Uterus (tissue), 4 donors: ENCODE data around the gene PALD1. TPM values are rescaled to one million over a fixed set of nuclear protein-coding genes. Genes with fewer than 3 reads are reported as not detected.
A peak's percentile ranks its signal among the peaks of the same experiment; 100 is the strongest.

Experiments used
- DNase-seq, 2 donors: peaks; one replicate each; pipeline ENCODE4 v3.0.0-alpha.2; 2019 to 2020
- H3K27ac ChIP-seq, 2 donors: fragments of 200-600 bp; sonication (generic); 1 replicate in 1 of 2; 2 replicates in 1 of 2; pipeline ENCODE4 v1.5.1; 2016 to 2018
- H3K27me3 ChIP-seq, 2 donors: fragments of 200-600 bp; sonication (generic); one replicate each; pipeline ENCODE4 v1.5.1; 2018 to 2019; ENCODE audit warnings: control low read depth in 1 of 2
- H3K36me3 ChIP-seq, 2 donors: fragments of 200-600 bp; sonication (generic); one replicate each; pipeline ENCODE4 v1.5.1; 2019; ENCODE audit warnings: control low read depth in 1 of 2
- H3K4me1 ChIP-seq, 2 donors: fragments of 200-600 bp; sonication (generic); one replicate each; pipeline ENCODE4 v1.5.1; 2018 to 2019; ENCODE audit warnings: control low read depth in 1 of 2
- H3K4me3 ChIP-seq, 2 donors: fragments of 200-600 bp; sonication (generic); 1 replicate in 1 of 2; 2 replicates in 1 of 2; pipeline ENCODE4 v1.5.1; 2018 to 2019; ENCODE audit warnings: mild to moderate bottlenecking in 1 of 2
- H3K9me3 ChIP-seq, 2 donors: fragments of 200-600 bp; sonication (generic); one replicate each; pipeline ENCODE4 v1.5.1; 2019; ENCODE audit warnings: control low read depth in 1 of 2
- POLR2A ChIP-seq, 2 donors: fragments of 450-650 bp; IDR thresholded peaks; one replicate each; pipeline ENCODE4 v1.6.1; 2016; ENCODE audit warnings: antibody characterized with exemption in 2 of 2, mild to moderate bottlenecking in 1 of 2, moderate library complexity in 1 of 2
- intact Hi-C: fragments of 100-400 bp; cut with DNase I; formaldehyde crosslinking; loops from one replicate; pipeline ENCODE4 v1.15.1; 2023; ENCODE audit warnings: low total_unique reads
- total RNA-seq, 4 donors: library from RNA; depleted of rRNA in 3 of 4; stranded (reverse); fragments of >200 nt in 3 of 4; gene quantifications; one replicate each; pipeline versions ENCODE4 v1.1.0 to v1.2.4, GENCODE V29; 2014 to 2023
- TF ChIP-seq, protein P1 (sequence below), 4 experiments: fragments of 200-600 bp in 2 of 4; fragments of 450-650 bp in 2 of 4; sonication (generic) in 2 of 4; IDR thresholded peaks; one replicate each; pipeline ENCODE4 v1.5.1; 2016 to 2019; ENCODE audit warnings: antibody characterized with exemption in 4 of 4, mild to moderate bottlenecking in 2 of 4, moderate library complexity in 1 of 4
- donor health status: DM: yes; HTN: yes; CAD: no.

PALD1 gene
- total RNA-seq, 4 donors from 2014 or later, result 1.8 to 21.6 (median 10.3) TPM

DNA sequence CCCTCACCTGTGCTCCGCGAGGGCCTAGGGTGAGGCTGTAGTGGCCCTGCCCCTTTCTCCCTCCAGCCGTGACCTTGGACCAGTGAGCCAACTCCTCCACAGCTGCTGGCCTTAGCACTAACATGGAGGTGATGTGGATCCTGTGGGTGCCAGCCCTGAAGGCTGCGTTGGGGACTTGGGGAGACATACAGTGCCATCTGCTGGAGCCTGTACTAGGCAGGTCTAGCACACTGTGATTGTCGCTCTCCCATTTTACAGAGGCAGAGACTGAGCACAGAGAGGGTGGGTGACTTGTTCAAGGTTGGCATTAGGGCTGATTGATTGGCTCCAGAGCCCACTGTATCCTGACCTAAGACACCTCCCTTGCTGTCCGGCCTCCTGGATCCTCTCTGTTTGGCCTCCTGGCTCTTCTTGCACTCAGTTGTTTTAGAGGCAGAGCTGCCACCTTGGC is 86.4 kb downstream of the PALD1 start:
- Histone ChIP-seq H3K27me3 (no peaks in the 10 kb centered on the region), H3K9me3 (no peaks in the 10 kb centered on the region), H3K27ac (no peak overlapping the region), H3K4me1 (no peaks in the 10 kb centered on the region), H3K36me3 (no peaks in the 10 kb centered on the region), H3K4me3 (no peak overlapping the region)
- peak in 1 of 2 donors; percentile 7 for DNase-seq
- TF ChIP-seq, protein P1, sequence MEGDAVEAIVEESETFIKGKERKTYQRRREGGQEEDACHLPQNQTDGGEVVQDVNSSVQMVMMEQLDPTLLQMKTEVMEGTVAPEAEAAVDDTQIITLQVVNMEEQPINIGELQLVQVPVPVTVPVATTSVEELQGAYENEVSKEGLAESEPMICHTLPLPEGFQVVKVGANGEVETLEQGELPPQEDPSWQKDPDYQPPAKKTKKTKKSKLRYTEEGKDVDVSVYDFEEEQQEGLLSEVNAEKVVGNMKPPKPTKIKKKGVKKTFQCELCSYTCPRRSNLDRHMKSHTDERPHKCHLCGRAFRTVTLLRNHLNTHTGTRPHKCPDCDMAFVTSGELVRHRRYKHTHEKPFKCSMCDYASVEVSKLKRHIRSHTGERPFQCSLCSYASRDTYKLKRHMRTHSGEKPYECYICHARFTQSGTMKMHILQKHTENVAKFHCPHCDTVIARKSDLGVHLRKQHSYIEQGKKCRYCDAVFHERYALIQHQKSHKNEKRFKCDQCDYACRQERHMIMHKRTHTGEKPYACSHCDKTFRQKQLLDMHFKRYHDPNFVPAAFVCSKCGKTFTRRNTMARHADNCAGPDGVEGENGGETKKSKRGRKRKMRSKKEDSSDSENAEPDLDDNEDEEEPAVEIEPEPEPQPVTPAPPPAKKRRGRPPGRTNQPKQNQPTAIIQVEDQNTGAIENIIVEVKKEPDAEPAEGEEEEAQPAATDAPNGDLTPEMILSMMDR (IDR thresholded peaks at IDR 0.05), result no peak
- no peak for TF ChIP-seq POLR2A (IDR thresholded peaks at IDR 0.05)
- intact Hi-C loops, result no loop called here

DNA sequence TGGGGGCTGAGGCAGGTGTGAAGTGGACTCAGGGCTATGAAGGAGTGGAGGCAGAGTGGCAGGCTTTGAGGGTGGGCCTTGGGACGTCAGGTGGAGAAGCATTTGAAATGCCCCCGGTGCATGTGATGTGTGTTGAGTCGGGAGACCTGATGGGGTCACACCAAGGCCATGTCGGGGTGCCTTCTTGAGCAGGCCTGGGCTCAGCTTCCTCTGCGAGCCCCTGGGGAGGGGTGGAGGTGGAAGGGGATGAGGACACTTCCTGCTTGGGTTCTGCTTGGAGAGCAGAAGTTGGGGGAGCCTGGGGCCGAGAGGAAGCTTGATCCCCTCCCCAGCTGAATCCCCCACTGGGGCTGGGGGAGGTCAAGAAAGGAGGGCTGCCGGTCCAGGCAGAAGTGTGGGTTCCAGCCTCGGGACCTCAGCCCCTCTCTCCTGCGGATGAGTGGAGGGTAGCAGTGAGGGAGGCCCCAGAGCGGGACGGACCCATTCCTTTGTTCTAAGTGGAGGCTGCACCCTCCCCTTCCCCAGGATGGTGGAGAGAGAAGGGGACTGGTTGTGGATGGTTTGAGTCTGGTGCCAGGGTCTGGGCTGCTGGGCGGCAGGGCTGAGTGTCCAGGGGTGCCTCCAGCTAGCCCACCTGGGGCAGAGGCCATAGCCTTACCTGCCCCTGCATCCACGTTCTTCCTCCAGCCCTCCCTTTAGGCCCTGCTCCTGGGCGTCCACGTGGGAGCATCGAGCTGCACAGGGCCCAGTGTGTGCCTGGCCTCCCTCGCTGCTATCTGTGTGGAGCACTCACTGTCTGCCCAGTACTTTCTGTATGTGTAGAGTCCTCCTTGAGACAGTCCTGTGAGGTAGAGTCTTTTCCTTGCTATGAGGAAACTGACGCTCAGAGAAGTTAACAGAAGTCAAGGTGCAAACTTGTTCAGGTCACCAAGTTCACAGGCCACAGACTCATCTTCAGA is 87.3 kb downstream of the PALD1 start:
- Histone ChIP-seq H3K36me3 (no peaks in the 10 kb centered on the region), H3K27me3 (no peaks in the 10 kb centered on the region), H3K9me3 (no peaks in the 10 kb centered on the region), H3K4me3 (no peak overlapping the region), H3K4me1 (no peaks in the 10 kb centered on the region), H3K27ac (no peak overlapping the region)
- TF ChIP-seq, protein P1 (IDR thresholded peaks at IDR 0.05), result no peak
- no peak for TF ChIP-seq POLR2A (IDR thresholded peaks at IDR 0.05)
- intact Hi-C loops, result no loop called here
- no peak for DNase-seq

DNA sequence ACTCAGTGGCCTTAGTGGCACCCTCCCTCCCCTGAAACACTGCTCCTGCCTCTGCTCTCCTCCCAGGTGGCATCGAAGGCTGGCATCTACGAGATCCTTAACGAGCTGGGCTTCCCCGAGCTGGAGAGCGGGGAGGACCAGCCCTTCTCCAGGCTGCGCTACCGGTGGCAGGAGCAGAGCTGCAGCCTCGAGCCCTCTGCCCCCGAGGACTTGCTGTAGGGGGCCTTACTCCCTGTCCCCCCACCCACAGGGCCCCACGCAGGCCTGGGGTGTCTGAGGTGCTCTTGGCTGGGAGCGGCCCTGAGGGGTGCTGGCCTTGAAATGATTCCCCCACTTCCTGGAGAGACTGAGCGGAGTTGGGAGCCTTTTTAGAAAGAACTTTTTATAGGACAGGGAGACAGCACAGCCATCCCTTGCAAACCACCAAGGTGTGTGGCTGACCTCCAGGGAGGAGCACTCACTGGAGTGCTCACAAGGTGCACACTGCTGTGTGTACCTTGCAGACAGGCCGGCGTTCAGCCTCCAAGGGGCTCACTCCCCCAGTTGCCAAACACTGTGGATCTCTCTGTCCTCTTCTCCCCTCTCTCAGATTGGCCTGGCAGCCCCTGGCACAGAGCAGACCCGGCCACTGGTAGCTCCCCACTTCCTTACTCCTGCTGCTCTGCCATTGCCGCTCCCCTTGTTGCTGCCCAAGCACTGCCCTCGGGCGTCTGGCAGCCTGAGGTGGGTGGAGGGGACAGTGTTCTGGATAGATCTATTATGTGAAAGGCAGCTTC is 88.1 kb downstream of the PALD1 start:
- TF ChIP-seq, protein P1 (IDR thresholded peaks at IDR 0.05), result no peak
- TF ChIP-seq POLR2A (IDR thresholded peaks at IDR 0.05), result no peak
- no peak overlapping the region for H3K27ac ChIP-seq
- H3K36me3 ChIP-seq, result no peaks in the 10 kb centered on the region
- no peaks in the 10 kb centered on the region for H3K9me3 ChIP-seq
- H3K4me3 ChIP-seq, result no peak overlapping the region
- intact Hi-C loops, result no loop called here
- no peaks in the 10 kb centered on the region for H3K4me1 ChIP-seq
- H3K27me3 ChIP-seq, result no peaks in the 10 kb centered on the region
- DNase-seq, result no peak

DNA sequence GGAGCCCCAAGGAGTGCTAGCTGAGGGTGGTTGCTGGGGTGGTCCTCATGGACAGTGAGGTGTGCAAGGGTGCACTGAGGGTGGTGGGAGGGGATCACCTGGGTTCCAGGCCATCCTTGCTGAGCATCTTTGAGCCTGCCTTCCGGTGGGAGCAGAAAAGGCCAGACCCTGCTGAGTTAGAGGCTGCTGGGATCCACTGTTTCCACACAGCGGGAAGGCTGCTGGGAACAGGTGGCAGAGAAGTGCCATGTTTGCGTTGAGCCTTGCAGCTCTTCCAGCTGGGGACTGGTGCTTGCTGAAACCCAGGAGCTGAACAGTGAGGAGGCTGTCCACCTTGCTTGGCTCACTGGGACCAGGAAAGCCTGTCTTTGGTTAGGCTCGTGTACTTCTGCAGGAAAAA is 89.0 kb downstream of the PALD1 start:
- Histone ChIP-seq H3K4me3 (no peak overlapping the region), H3K4me1 (no peaks in the 10 kb centered on the region), H3K27ac (no peak overlapping the region), H3K36me3 (no peaks in the 10 kb centered on the region), H3K27me3 (no peaks in the 10 kb centered on the region), H3K9me3 (no peaks in the 10 kb centered on the region)
- no peak for DNase-seq
- intact Hi-C loops, result no loop called here
- TF ChIP-seq, protein P1 (IDR thresholded peaks at IDR 0.05), result no peak

DNA sequence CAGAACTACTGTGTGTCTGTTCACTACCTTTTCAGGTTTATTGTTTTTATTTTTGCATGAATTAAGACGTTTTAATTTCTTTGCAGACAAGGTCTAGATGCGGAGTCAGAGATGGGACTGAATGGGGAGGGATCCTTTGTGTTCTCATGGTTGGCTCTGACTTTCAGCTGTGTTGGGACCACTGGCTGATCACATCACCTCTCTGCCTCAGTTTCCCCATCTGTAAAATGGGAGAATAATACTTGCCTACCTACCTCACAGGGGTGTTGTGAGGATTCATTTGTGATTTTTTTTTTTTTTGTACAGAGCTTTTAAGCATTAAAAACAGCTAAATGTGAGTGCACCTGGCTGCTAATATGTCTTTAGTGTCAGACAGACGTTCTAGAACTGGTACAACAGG is 89.5 kb downstream of the PALD1 start:
- intact Hi-C loops, result no loop called here
- H3K9me3 ChIP-seq, result no peaks in the 10 kb centered on the region
- H3K4me3 ChIP-seq, result no peak overlapping the region
- no peak for TF ChIP-seq POLR2A (IDR thresholded peaks at IDR 0.05)
- TF ChIP-seq, protein P1 (IDR thresholded peaks at IDR 0.05), result no peak
- no peak for DNase-seq
- no peaks in the 10 kb centered on the region for H3K36me3 ChIP-seq
- no peak overlapping the region for H3K27ac ChIP-seq
- H3K4me1 ChIP-seq, result no peaks in the 10 kb centered on the region
- H3K27me3 ChIP-seq, result no peaks in the 10 kb centered on the region
